ENCODE data around the gene MICAL3. TPM values are rescaled to one million over a fixed set of nuclear protein-coding genes. Genes with fewer than 3 reads are reported as not detected.
A peak's percentile ranks its signal among the peaks of the same experiment; 100 is the strongest.

Gene MICAL3
- total and polyA plus RNA-seq, 9 of the 15 experiments (the other 6 are each of a cell fraction or from before 2014, with no cell fraction given), result 0.53 to 32.1 (median 12.3) TPM

GRCh38 chr22:17780741-17781318, 243.5 kb downstream of the MICAL3 start (continued):
- TF ChIP-seq, protein P1, sequence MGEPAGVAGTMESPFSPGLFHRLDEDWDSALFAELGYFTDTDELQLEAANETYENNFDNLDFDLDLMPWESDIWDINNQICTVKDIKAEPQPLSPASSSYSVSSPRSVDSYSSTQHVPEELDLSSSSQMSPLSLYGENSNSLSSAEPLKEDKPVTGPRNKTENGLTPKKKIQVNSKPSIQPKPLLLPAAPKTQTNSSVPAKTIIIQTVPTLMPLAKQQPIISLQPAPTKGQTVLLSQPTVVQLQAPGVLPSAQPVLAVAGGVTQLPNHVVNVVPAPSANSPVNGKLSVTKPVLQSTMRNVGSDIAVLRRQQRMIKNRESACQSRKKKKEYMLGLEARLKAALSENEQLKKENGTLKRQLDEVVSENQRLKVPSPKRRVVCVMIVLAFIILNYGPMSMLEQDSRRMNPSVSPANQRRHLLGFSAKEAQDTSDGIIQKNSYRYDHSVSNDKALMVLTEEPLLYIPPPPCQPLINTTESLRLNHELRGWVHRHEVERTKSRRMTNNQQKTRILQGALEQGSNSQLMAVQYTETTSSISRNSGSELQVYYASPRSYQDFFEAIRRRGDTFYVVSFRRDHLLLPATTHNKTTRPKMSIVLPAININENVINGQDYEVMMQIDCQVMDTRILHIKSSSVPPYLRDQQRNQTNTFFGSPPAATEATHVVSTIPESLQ (CRISPR knock-in tag; IDR thresholded peaks at IDR 0.05), result no peak
- no peak for TF ChIP-seq ZNF24 (IDR thresholded peaks at IDR 0.05)

DNA sequence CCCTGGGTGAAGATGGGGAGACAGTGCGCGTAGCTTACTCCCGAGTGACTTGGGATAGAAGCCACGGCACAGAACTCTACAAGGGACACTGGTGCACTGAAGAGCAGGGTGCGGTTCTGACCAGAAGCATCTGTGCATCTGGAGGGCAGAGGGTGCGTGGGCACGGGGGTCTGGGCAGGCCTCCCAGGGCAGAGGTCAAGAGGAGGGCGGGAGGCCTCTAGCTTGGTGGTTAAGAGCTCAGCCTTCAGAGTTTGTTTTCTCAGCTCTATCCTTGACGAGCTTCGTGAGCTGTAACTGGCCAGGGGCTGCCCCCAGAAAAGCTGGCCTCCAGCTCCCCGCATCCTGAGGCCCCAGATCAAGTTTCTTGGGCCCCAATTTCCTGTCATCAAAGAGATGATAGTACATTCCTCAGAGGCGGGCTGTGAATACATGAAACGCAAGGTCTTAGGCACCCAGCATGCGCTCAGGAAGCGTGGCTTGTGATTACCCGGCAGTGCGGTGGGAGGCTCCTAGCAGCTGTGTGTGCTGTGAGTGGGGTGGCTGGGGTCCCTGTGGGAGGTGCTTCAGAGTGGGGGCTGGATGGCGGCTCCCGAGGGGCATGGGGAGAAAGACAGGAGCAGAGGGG, 244.1 kb downstream of the MICAL3 start:
- Histone ChIP-seq H3K9me3 (replicated peaks; ENCODE audit: control insufficient read depth, insufficient read depth, low read depth, low read length) (no peaks in the 10 kb centered on the region), H3K9ac (ENCODE audit: insufficient read depth in 1 of 2, low read depth in 2 of 2, low read length in 2 of 2) (peak overlapping the region in 1 of 2 experiments; percentile 5; a peak in 1 of 4 replicates), H3K4me2 (ENCODE audit: insufficient read depth, low read length) (no peak overlapping the region), H3K4me3 (no peak overlapping the region), H2AFZ (ENCODE audit: low read depth, low read length) (no peak overlapping the region), H4K20me1 (replicated peaks; ENCODE audit: control insufficient read depth, insufficient read depth, low read length) (no peaks in the 10 kb centered on the region), H3K27me3 (ENCODE audit: control insufficient read depth in 2 of 2, insufficient read depth in 2 of 2, low read length in 2 of 2) (no peaks in the 10 kb centered on the region; a peak in 1 of 5 replicates), H3K27ac (ENCODE audit: extremely low read depth, low read depth, low read length) (no peak overlapping the region), H3K9me1 (ENCODE audit: control insufficient read depth, insufficient read depth, low read length) (peaks cover 3% of the 10 kb centered on the region), H3K4me1 (replicated peaks in 1 of 2; ENCODE audit: control insufficient read depth in 2 of 2, insufficient read depth in 2 of 2, low read length in 2 of 2) (peaks cover 14 to 63% of the 10 kb centered on the region in 2 experiments; a peak in 4 of 5 replicates), H3K79me2 (ENCODE audit: control insufficient read depth, insufficient read depth, low read length) (no peaks in the 10 kb centered on the region), H3K36me3 (ENCODE audit: control insufficient read depth, insufficient read depth, low read length) (no peaks in the 10 kb centered on the region)
- in situ Hi-C loops (cut with MboI) (no loop called here), intact Hi-C loops (cut with micrococcal nuclease) (no loop called here)
- WGBS (ENCODE audit: insufficient coverage, low coverage, missing lambda C conversion rate), result 58% methylated on average over 17 of the region's 19 CpGs
- ChIA-PET CTCF (ENCODE audit: low intra/inter-chr PET ratio) (no interaction called here), POLR2A (interaction anchor here (0.6 to 2.0 kb wide), 3 partner anchors 10 to 108 kb away, joined by 3 to 11 read pairs (median 4); no protein-coding TSS in a partner anchor)
- DNase-seq (ENCODE audit: extremely low read depth in 1 of 4, low spot score in 3 of 4) (no peak), ATAC-seq (no peak), FAIRE-seq (no peak)
- TF ChIP-seq, protein P2, sequence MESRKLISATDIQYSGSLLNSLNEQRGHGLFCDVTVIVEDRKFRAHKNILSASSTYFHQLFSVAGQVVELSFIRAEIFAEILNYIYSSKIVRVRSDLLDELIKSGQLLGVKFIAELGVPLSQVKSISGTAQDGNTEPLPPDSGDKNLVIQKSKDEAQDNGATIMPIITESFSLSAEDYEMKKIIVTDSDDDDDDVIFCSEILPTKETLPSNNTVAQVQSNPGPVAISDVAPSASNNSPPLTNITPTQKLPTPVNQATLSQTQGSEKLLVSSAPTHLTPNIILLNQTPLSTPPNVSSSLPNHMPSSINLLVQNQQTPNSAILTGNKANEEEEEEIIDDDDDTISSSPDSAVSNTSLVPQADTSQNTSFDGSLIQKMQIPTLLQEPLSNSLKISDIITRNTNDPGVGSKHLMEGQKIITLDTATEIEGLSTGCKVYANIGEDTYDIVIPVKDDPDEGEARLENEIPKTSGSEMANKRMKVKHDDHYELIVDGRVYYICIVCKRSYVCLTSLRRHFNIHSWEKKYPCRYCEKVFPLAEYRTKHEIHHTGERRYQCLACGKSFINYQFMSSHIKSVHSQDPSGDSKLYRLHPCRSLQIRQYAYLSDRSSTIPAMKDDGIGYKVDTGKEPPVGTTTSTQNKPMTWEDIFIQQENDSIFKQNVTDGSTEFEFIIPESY (CRISPR knock-in tag; IDR thresholded peaks at IDR 0.05), result 0 out of 2 replicates have a peak, but pooled peaks have one; percentile 7
- TF ChIP-seq KAT8 (IDR thresholded peaks at IDR 0.05; ENCODE audit: low read depth) (no peak), ZBTB7A (IDR thresholded peaks at IDR 0.05; ENCODE audit: borderline replicate concordance, control insufficient read depth, low read depth, low read length) (0 out of 2 replicates have a peak, but pooled peaks have one; percentile 17), PRPF4 (IDR thresholded peaks at IDR 0.05; ENCODE audit: insufficient read depth, low read depth, low read length, poor library complexity, severe bottlenecking) (no peak), NBN (IDR thresholded peaks at IDR 0.05; ENCODE audit: low read depth) (no peak), ZNF449 (CRISPR knock-in tag; IDR thresholded peaks at IDR 0.05) (no peak)
- no TSS peak for BruUV-seq (replicated peaks)

Measured in K562 (cell line).